T-helper 9 cell (primary cell): ENCODE measurements around the gene MARCHF7.
"Not testable (repeated sequence)": the region's sequence is repeated elsewhere in the genome, so short reads cannot be mapped to it uniquely, and the experiment has no call there.

Experiments
- DNase-seq: peaks from one replicate; pipeline ENCODE4 v3.0.0-alpha.2; 2020

Gene MARCHF7

GRCh38 chr2:159716857-159717256, 4.6 kb downstream of the MARCHF7 start:
- no peak for DNase-seq

GRCh38 chr2:159720676-159721075, 8.4 kb downstream of the MARCHF7 start:
- DNase-seq = no peak

- DNase-seq = no peak
Observed at GRCh38 chr2:159722580-159722979, 10.3 kb downstream of the MARCHF7 start.

GRCh38 chr2:159724795-159725572, 12.7 kb downstream of the MARCHF7 start:
- not testable (repeated sequence) for DNase-seq

- no peak for DNase-seq
Observed at GRCh38 chr2:159725713-159726112, 13.4 kb downstream of the MARCHF7 start.

- no peak for DNase-seq
Observed at GRCh38 chr2:159728629-159729028, 16.3 kb downstream of the MARCHF7 start.

GRCh38 chr2:159735648-159736047, 23.3 kb downstream of the MARCHF7 start:
- DNase-seq = no peak

- no peak for DNase-seq
Observed at GRCh38 chr2:159736048-159736447, 23.7 kb downstream of the MARCHF7 start.

- no peak for DNase-seq
Observed at GRCh38 chr2:159737292-159737916, 25.1 kb downstream of the MARCHF7 start.

- DNase-seq = no peak
Observed at GRCh38 chr2:159737917-159738296, 25.6 kb downstream of the MARCHF7 start.

- DNase-seq = no peak
Observed at GRCh38 chr2:159738509-159739390, 26.4 kb downstream of the MARCHF7 start.

- no peak for DNase-seq
Observed at GRCh38 chr2:159742846-159743245, 30.5 kb downstream of the MARCHF7 start.

GRCh38 chr2:159744363-159744762, 32.1 kb downstream of the MARCHF7 start:
- DNase-seq = no peak

GRCh38 chr2:159745237-159745636, 32.9 kb downstream of the MARCHF7 start:
- DNase-seq = not testable (repeated sequence)

- no peak for DNase-seq
Observed at GRCh38 chr2:159748089-159748488, 35.8 kb downstream of the MARCHF7 start.

- no peak for DNase-seq
Observed at GRCh38 chr2:159750873-159751272, 38.6 kb downstream of the MARCHF7 start.

GRCh38 chr2:159753797-159754196, 41.5 kb downstream of the MARCHF7 start:
- no peak for DNase-seq

- no peak for DNase-seq
Observed at GRCh38 chr2:159755014-159755413, 42.7 kb downstream of the MARCHF7 start.

GRCh38 chr2:159755788-159756187, 43.5 kb downstream of the MARCHF7 start:
- DNase-seq = no peak

GRCh38 chr2:159758239-159758638, 45.9 kb downstream of the MARCHF7 start:
- no peak for DNase-seq

GRCh38 chr2:159758686-159759085, 46.4 kb downstream of the MARCHF7 start:
- no peak for DNase-seq

GRCh38 chr2:159759577-159759976, 47.3 kb downstream of the MARCHF7 start:
- no peak for DNase-seq

- no peak for DNase-seq
Observed at GRCh38 chr2:159760326-159760725, 48.0 kb downstream of the MARCHF7 start.
